Activated CD4-positive, alpha-beta T cell treated with anti-CD3 and anti-CD28 coated beads, Interleukin-2, amount 50 U/mL, for 24 hours (primary cell): Measurements from ENCODE around the gene ZNF469.

Source experiments
- DNase-seq, 2 donors: peaks; one replicate each; pipeline ENCODE4 v3.0.0-alpha.2; 2020; ENCODE audit warnings: low read depth in 1 of 2, low spot score in 1 of 2

Gene ZNF469

GRCh38 chr16:88390735-88391134 is 8.0 kb downstream of the ZNF469 start:
- no peak for DNase-seq

GRCh38 chr16:88391144-88391850 is 8.5 kb downstream of the ZNF469 start:
- DNase-seq: no peak

- no peak for DNase-seq
Observed at GRCh38 chr16:88392111-88392510, 9.4 kb downstream of the ZNF469 start.

- no peak for DNase-seq
Observed at GRCh38 chr16:88392616-88393015, 9.9 kb downstream of the ZNF469 start.

- DNase-seq: no peak
Observed at GRCh38 chr16:88393034-88393433, 10.3 kb downstream of the ZNF469 start.

GRCh38 chr16:88393571-88393970 is 10.8 kb downstream of the ZNF469 start:
- DNase-seq: no peak

- no peak for DNase-seq
Observed at GRCh38 chr16:88394426-88394825, 11.7 kb downstream of the ZNF469 start.

GRCh38 chr16:88395669-88396584 is 13.2 kb downstream of the ZNF469 start:
- no peak for DNase-seq

GRCh38 chr16:88398170-88398873 is 15.6 kb downstream of the ZNF469 start:
- DNase-seq: no peak

GRCh38 chr16:88398874-88399178 is 16.1 kb downstream of the ZNF469 start:
- no peak for DNase-seq

GRCh38 chr16:88400186-88400585 is 17.4 kb downstream of the ZNF469 start:
- no peak for DNase-seq

- no peak for DNase-seq
Observed at GRCh38 chr16:88401604-88402246, 19.0 kb downstream of the ZNF469 start.

GRCh38 chr16:88402551-88403240 is 19.9 kb downstream of the ZNF469 start:
- DNase-seq: no peak

- DNase-seq: no peak
Observed at GRCh38 chr16:88403794-88404581, 21.2 kb downstream of the ZNF469 start.

- no peak for DNase-seq
Observed at GRCh38 chr16:88404769-88405168, 22.0 kb downstream of the ZNF469 start.

- no peak for DNase-seq
Observed at GRCh38 chr16:88405216-88406060, 22.7 kb downstream of the ZNF469 start.

- no peak for DNase-seq
Observed at GRCh38 chr16:88406096-88407041, 23.6 kb downstream of the ZNF469 start.

GRCh38 chr16:88407042-88407420 is 24.3 kb downstream of the ZNF469 start:
- DNase-seq: no peak
